Heart left ventricle (tissue), 16 donors: ENCODE measurements around the gene ATXN1. TPM values are rescaled to one million over a fixed set of nuclear protein-coding genes. Genes with fewer than 3 reads are reported as not detected.

Experiments
- ATAC-seq, 4 donors: fragments of 200-7000 bp; cut with Tn5 transposase; one replicate each; pipeline ENCODE4 v1.9.1; 2020 to 2022; ENCODE audit warnings: moderate library complexity in 4 of 4, mild to moderate bottlenecking in 3 of 4, moderate number of reproducible peaks in 1 of 4
- DNase-seq, 5 donors: peaks; one replicate each; pipeline ENCODE4 v3.0.0-alpha.2; 2020
- H3K27ac ChIP-seq, 12 donors: fragments of 200-600 bp; sonication (generic) in 4 of 12; one replicate each; pipeline versions ENCODE4 v1.5.0 to v1.8.0; 2016 to 2022; ENCODE audit warnings: mild to moderate bottlenecking in 2 of 12
- H3K27me3 ChIP-seq, 9 donors: fragments of 200-600 bp; sonication (generic) in 2 of 9; one replicate each; pipeline versions ENCODE4 v1.5.1 to v1.8.0; 2016 to 2022; ENCODE audit warnings: mild to moderate bottlenecking in 3 of 9
- H3K36me3 ChIP-seq, 9 donors: fragments of 200-600 bp; sonication (generic) in 2 of 9; one replicate each; pipeline versions ENCODE4 v1.5.0 to v1.8.0; 2018 to 2022; ENCODE audit warnings: mild to moderate bottlenecking in 2 of 9
- H3K4me1 ChIP-seq, 12 donors: fragments of 200-600 bp; sonication (generic) in 4 of 12; one replicate each; pipeline versions ENCODE4 v1.5.0 to v1.8.0; 2016 to 2022; ENCODE audit warnings: mild to moderate bottlenecking in 3 of 12
- H3K4me3 ChIP-seq, 12 donors: fragments of 200-600 bp; sonication (generic) in 4 of 12; one replicate each; pipeline versions ENCODE4 v1.5.0 to v1.8.0; 2017 to 2022; ENCODE audit warnings: mild to moderate bottlenecking in 9 of 12, moderate library complexity in 4 of 12
- H3K9me3 ChIP-seq, 12 donors: fragments of 200-600 bp; sonication (generic) in 4 of 12; one replicate each; pipeline versions ENCODE4 v1.5.0 to v1.8.0; 2016 to 2022; ENCODE audit warnings: mild to moderate bottlenecking in 1 of 12
- POLR2A ChIP-seq, 2 donors: fragments of 450-650 bp; IDR thresholded peaks; one replicate each; pipeline ENCODE4 v1.6.1; 2017; ENCODE audit warnings: antibody characterized with exemption in 2 of 2, mild to moderate bottlenecking in 2 of 2, moderate library complexity in 2 of 2
- WGBS, 4 donors: extraction: QIAGEN DNeasy Blood & Tissue Kit in 2 of 4; methylation state at CpG; one replicate each; pipeline versions ENCODE4 v1.1.5 to v1.1.7; 2013 to 2018; 5-methylcytosine and 5-hydroxymethylcytosine counted together
- intact Hi-C, 10 donors: fragments of 100-400 bp; cut with DNase I; formaldehyde crosslinking; loops; one replicate each; pipeline versions ENCODE4 v1.11.1 to v1.14.2; 2022
- polyA plus RNA-seq, 2 donors: library from polyadenylated mRNA; stranded (reverse); fragments of 200-250 nt; gene quantifications; one replicate each; pipeline ENCODE4 v1.2.3, GENCODE V29; 2013
- total RNA-seq, 9 donors: library from RNA; depleted of rRNA in 2 of 9; stranded (reverse); fragments of >200 nt in 2 of 9; fragmentation: NEBNext Ultra II Directional in 3 of 9; extraction: Animal tissue kit (Norgen Biotek cat#: 25700) in 3 of 9; gene quantifications; one replicate each; pipeline versions ENCODE4 v1.1.0 to v1.2.4, GENCODE V29; 2016 to 2023
- TF ChIP-seq, protein P1 (sequence below), 12 donors: fragments of 200-600 bp; sonication (generic) in 4 of 12; IDR thresholded peaks; one replicate each; pipeline versions ENCODE4 v1.5.0 to v1.8.0; 2018 to 2022; ENCODE audit warnings: antibody characterized with exemption in 12 of 12, mild to moderate bottlenecking in 5 of 12
- donor health status: ischemic (EF 13 %, LVEDD 7.1; RV severe dilation, severe dysfunction).
- donor health status: healthy with polysubstance abuse.
- donor health status: DM: no; HTN: yes; CAD: no.
- donor health status: DM: no; HTN: no; CAD: no.
- donor health status: ischemic (EF 25% LVEDD 6.9; RV normal size, moderate dysfunction).
- donor health status: ischemic (EF 25% LVEDD 5.7; RV mildly dilated, moderate dysfunction).
- donor health status: healthy.
- donor health status: DM: yes; HTN: yes; CAD: no.
- donor health status: ischemic (EF 35%, LVEDD 5.7; RV mildly dilated, moderate dysfunction).
- donor health status: nonischemic (EF 11% LVEDD 7.7; RV severe dilation, severe dysfunction).
- donor health status: DM: yes; HTN: yes; CAD: no.
- donor health status: PGD.
- donor health status: ischemic (EF 29% LVEDD 5.4; RV normal size, mild dysfunction).
- donor health status: nonischemic (EF 23%, LVEDD 6.1; RV moderate dilation, normal function).

ATXN1 gene
- total and polyA plus RNA-seq, 11 donors = 8.7 to 51.8 (median 36.0) TPM

DNA sequence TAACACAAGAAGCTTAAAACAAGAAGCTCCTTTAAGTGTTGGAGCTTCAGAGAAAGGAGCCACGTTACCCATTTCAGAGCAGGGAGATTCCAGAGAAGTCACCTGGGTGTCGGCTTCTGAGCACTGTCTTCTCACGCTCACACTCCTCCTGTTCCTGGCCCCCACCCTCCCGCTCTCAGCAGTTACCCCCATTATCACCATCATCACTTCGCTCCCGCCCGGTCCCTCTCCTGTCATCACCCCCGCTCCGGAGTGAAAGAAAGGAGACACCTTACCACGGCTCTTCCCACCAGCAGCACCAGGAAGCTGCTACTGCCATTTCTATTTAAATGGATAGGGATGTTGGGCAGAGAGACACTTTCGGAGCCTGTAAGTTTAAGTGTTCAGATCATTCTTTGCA is 399.0 kb downstream of the ATXN1 start:
- DNase-seq (no peak), ATAC-seq (no peak)
- intact Hi-C loops = no loop called here
- WGBS, 4 donors = 59 to 81% (median 64%) methylated on average over 11 of the region's 11 CpGs
- H3K4me3 ChIP-seq = no peak overlapping the region
- H3K9me3 ChIP-seq = no peaks in the 10 kb centered on the region
- H3K36me3 ChIP-seq = no peaks in the 10 kb centered on the region
- TF ChIP-seq, protein P1, sequence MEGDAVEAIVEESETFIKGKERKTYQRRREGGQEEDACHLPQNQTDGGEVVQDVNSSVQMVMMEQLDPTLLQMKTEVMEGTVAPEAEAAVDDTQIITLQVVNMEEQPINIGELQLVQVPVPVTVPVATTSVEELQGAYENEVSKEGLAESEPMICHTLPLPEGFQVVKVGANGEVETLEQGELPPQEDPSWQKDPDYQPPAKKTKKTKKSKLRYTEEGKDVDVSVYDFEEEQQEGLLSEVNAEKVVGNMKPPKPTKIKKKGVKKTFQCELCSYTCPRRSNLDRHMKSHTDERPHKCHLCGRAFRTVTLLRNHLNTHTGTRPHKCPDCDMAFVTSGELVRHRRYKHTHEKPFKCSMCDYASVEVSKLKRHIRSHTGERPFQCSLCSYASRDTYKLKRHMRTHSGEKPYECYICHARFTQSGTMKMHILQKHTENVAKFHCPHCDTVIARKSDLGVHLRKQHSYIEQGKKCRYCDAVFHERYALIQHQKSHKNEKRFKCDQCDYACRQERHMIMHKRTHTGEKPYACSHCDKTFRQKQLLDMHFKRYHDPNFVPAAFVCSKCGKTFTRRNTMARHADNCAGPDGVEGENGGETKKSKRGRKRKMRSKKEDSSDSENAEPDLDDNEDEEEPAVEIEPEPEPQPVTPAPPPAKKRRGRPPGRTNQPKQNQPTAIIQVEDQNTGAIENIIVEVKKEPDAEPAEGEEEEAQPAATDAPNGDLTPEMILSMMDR (IDR thresholded peaks at IDR 0.05) = no peak
- TF ChIP-seq POLR2A (IDR thresholded peaks at IDR 0.05) = no peak
- H3K27me3 ChIP-seq = no peaks in the 10 kb centered on the region
- no peaks in the 10 kb centered on the region for H3K4me1 ChIP-seq
- no peak overlapping the region for H3K27ac ChIP-seq

DNA sequence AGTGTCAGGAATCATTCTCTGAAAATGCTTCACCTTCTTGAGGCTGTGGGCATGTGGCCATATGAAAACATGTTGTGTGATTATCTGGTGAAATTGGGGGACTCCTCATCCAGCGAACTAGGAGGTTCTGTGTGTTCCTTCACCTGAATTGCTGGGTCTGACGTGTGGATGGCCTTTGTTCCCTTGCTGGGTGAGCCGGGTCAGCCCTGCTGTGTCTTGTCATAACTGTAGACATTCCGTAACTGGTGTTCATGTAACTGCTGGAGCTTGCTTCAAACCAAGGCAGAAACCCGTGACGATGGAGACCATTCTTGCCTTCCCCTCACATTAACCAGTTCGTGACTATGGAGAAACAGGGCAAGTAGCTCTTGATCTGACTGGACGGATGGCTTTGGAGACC is 399.4 kb downstream of the ATXN1 start:
- Histone ChIP-seq H3K4me1 (no peaks in the 10 kb centered on the region), H3K4me3 (no peak overlapping the region), H3K27me3 (no peaks in the 10 kb centered on the region), H3K36me3 (no peaks in the 10 kb centered on the region), H3K9me3 (no peaks in the 10 kb centered on the region), H3K27ac (no peak overlapping the region)
- 74 to 80% (median 79%) methylated on average over 6 to 8 of the region's 8 CpGs for WGBS, 4 donors
- ATAC-seq (no peak), DNase-seq (no peak)
- no peak for TF ChIP-seq POLR2A (IDR thresholded peaks at IDR 0.05)
- TF ChIP-seq, protein P1 (IDR thresholded peaks at IDR 0.05) = no peak
- intact Hi-C loops = no loop called here

DNA sequence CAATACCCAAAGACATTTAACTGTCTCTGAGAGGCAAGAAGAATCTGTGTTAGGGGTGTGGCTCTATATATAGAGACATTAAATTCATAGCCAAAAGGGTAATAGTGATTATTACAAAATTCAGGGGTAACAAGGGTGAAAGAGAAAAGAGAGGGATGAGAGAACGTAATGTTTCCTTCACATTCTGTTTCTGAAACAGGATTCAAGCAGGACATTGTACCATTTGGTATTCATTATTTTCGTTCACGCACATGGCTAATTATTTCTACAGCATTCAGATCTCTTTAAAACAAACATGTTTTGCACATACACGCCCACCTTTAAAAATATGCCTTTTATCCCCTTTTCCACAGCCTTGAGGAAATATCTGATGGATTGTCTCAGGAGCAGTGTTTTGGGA is 400.1 kb downstream of the ATXN1 start:
- Histone ChIP-seq H3K9me3 (no peaks in the 10 kb centered on the region), H3K4me1 (peaks cover 0 to 4% (median 0%) of the 10 kb centered on the region in 12 donors), H3K36me3 (no peaks in the 10 kb centered on the region), H3K4me3 (no peak overlapping the region), H3K27ac (no peak overlapping the region), H3K27me3 (no peaks in the 10 kb centered on the region)
- intact Hi-C loops = no loop called here
- TF ChIP-seq, protein P1 (IDR thresholded peaks at IDR 0.05) = no peak
- TF ChIP-seq POLR2A (IDR thresholded peaks at IDR 0.05) = no peak
- no peak for ATAC-seq
- no peak for DNase-seq
- 90 to 94% (median 91%) methylated on average over 4 of the region's 4 CpGs for WGBS, 4 donors

DNA sequence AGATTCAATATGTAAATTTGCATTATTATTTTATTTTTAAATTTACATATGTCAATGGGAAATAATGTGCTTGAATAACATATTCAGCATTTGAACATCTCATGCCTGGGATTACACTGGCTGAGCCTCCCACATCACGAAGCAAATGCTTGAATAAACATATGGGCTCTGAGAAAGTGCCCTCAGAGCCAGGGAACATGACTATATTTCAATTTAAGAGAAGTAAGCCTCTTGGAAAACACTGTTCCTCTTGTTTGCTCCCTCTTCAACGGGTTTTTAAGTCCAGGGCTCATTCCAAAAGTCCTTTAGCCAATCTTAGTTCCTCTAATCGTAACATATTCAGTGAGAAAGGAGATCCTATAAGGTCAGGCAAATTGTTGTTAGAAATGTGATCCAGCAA is 400.9 kb downstream of the ATXN1 start:
- TF ChIP-seq, protein P1 (IDR thresholded peaks at IDR 0.05) = no peak
- no peak for TF ChIP-seq POLR2A (IDR thresholded peaks at IDR 0.05)
- no peaks in the 10 kb centered on the region for H3K36me3 ChIP-seq
- no peaks in the 10 kb centered on the region for H3K27me3 ChIP-seq
- H3K9me3 ChIP-seq = no peaks in the 10 kb centered on the region
- H3K4me3 ChIP-seq = no peak overlapping the region
- H3K4me1 ChIP-seq = peaks cover 0 to 6% (median 0%) of the 10 kb centered on the region in 12 donors
- ATAC-seq = no peak
- no peak overlapping the region for H3K27ac ChIP-seq
- intact Hi-C loops = no loop called here
- 85 to 88% (median 86%) methylated on average over 3 of the region's 3 CpGs for WGBS, 4 donors
- DNase-seq = no peak
